IMR-90 (cell line): ENCODE measurements around the gene ZNF768. TPM values are rescaled to one million over a fixed set of nuclear protein-coding genes. Genes with fewer than 3 reads are reported as not detected.

Source experiments
- ATAC-seq: fragments of 200-7000 bp; cut with Tn5 transposase; 2 replicates; pipeline ENCODE4 v1.9.1; 2020; ENCODE audit warnings: low read depth, mild to moderate bottlenecking, moderate library complexity
- BruUV-seq: library from RNA; stranded (reverse); fragments of 400-500 nt; replicated peaks from 2 replicates; lab custom pipeline; 2021; lab: Mats Ljungman, UMichigan
- CTCF ChIA-PET: fragments of 300-600 bp; formaldehyde crosslinking; extraction: SDS; loops from one replicate; lab custom pipeline; 2021; ENCODE audit warnings: antibody characterized with exemption; lab: Yijun Ruan, JAX
- POLR2A ChIA-PET: fragments of 300-600 bp; sonication (Branson Sonifier 250); formaldehyde crosslinking; loops from one replicate; lab custom pipeline; 2022; ENCODE audit warnings: antibody characterized with exemption; ENCODE audit not compliant: unreplicated experiment; lab: Charles Lee
- DNase-seq: peaks from one replicate; pipeline ENCODE4 v3.0.0; 2013
- H2AFZ ChIP-seq: replicated peaks from 2 replicates; pipeline ENCODE3; 2013; ENCODE audit warnings: low read length, mild to moderate bottlenecking; ENCODE audit not compliant: poor library complexity
- H2AK5ac ChIP-seq: 2 replicates; pipeline ENCODE4 v1.6.1; 2013; ENCODE audit warnings: low read depth, low read length, inconsistent platforms
- H2AK9ac ChIP-seq: replicated peaks from 2 replicates; pipeline ENCODE3; 2013; ENCODE audit warnings: mild to moderate bottlenecking, low read depth, low read length, moderate library complexity; ENCODE audit not compliant: poor library complexity
- H2BK120ac ChIP-seq: 2 replicates; pipeline ENCODE4 v1.6.1; 2013; ENCODE audit warnings: low read depth, low read length, inconsistent platforms
- H2BK15ac ChIP-seq: 3 replicates; pipeline ENCODE4 v1.6.1; 2013; ENCODE audit warnings: low read depth, low read length, inconsistent platforms
- H2BK20ac ChIP-seq: 2 replicates; pipeline ENCODE4 v1.6.1; 2013; ENCODE audit warnings: low read depth, mild to moderate bottlenecking, inconsistent platforms, low read length, moderate library complexity
- H2BK5ac ChIP-seq: 2 replicates; pipeline ENCODE4 v1.6.1; 2013; ENCODE audit warnings: mild to moderate bottlenecking, low read depth, low read length, inconsistent platforms; ENCODE audit not compliant: poor library complexity, severe bottlenecking
- H3K14ac ChIP-seq: replicated peaks from 2 replicates; pipeline ENCODE4 v1.6.1; 2013; ENCODE audit warnings: low read depth, low read length, inconsistent platforms
- H3K18ac ChIP-seq: 2 replicates; pipeline ENCODE4 v1.6.1; 2013; ENCODE audit warnings: low read depth, low read length, control low read depth
- H3K23ac ChIP-seq: 2 replicates; pipeline ENCODE4 v1.6.1; 2013; ENCODE audit warnings: low read depth, low read length, inconsistent platforms
- H3K27ac ChIP-seq: 2 replicates; pipeline ENCODE4 v1.5.1; 2013; ENCODE audit warnings: mild to moderate bottlenecking, control low read depth, low read length; ENCODE audit not compliant: insufficient read depth
- H3K27me3 ChIP-seq: 2 replicates; pipeline ENCODE4 v1.6.1; 2013; ENCODE audit warnings: low read length; ENCODE audit not compliant: control insufficient read depth, insufficient read depth
- H3K36me3 ChIP-seq: 2 replicates; pipeline ENCODE4 v1.6.1; 2013; ENCODE audit warnings: low read length, mixed read lengths; ENCODE audit not compliant: control insufficient read depth, insufficient read depth
- H3K4ac ChIP-seq: 2 replicates; pipeline ENCODE4 v1.6.1; 2013; ENCODE audit warnings: low read depth, low read length, inconsistent platforms
- H3K4me1 ChIP-seq: 2 replicates; pipeline ENCODE4 v1.6.1; 2013; ENCODE audit warnings: low read length, mixed read lengths; ENCODE audit not compliant: control insufficient read depth, insufficient read depth
- H3K4me2 ChIP-seq: 2 replicates; pipeline ENCODE4 v1.6.1; 2013; ENCODE audit warnings: low read depth, mild to moderate bottlenecking, control low read depth, low read length, moderate library complexity
- H3K4me3 ChIP-seq: 2 replicates; pipeline ENCODE4 v1.5.1; 2013; ENCODE audit warnings: low read depth, mild to moderate bottlenecking, control low read depth, low read length, moderate library complexity; ENCODE audit not compliant: insufficient read depth
- H3K56ac ChIP-seq: 2 replicates; pipeline ENCODE4 v1.6.1; 2013; ENCODE audit warnings: low read length, inconsistent platforms; ENCODE audit not compliant: insufficient read depth; ENCODE audit errors: extremely low read depth
- H3K79me1 ChIP-seq, 2 experiments: 2 replicates each; pipeline ENCODE4 v1.6.1; 2013; ENCODE audit warnings: low read length in 2 of 2, inconsistent platforms in 1 of 2, low read depth in 1 of 2
- H3K9ac ChIP-seq: 2 replicates; pipeline ENCODE4 v1.6.1; 2013; ENCODE audit warnings: low read depth, low read length, control low read depth
- H3K9me1 ChIP-seq: 2 replicates; pipeline ENCODE4 v1.6.1; 2013; ENCODE audit warnings: low read length, inconsistent platforms; ENCODE audit not compliant: insufficient read depth
- H3K9me3 ChIP-seq: 2 replicates; pipeline ENCODE4 v1.6.1; 2013; ENCODE audit warnings: low read length; ENCODE audit not compliant: control insufficient read depth, insufficient read depth
- H4K20me1 ChIP-seq: 2 replicates; pipeline ENCODE4 v1.6.1; 2013; ENCODE audit warnings: low read length, inconsistent platforms; ENCODE audit not compliant: insufficient read depth
- H4K5ac ChIP-seq: 2 replicates; pipeline ENCODE4 v1.6.1; 2013; ENCODE audit warnings: mild to moderate bottlenecking, low read depth, low read length, control low read depth
- H4K8ac ChIP-seq, 2 experiments: 2 replicates each; pipeline ENCODE4 v1.6.1; 2013; ENCODE audit warnings: low read depth in 2 of 2, low read length in 2 of 2, control low read depth in 1 of 2, inconsistent platforms in 1 of 2
- H4K91ac ChIP-seq: 2 replicates; pipeline ENCODE4 v1.6.1; 2013; ENCODE audit warnings: low read depth, low read length, inconsistent platforms; ENCODE audit not compliant: insufficient read depth
- BHLHE40 ChIP-seq: fragments of 150-350 bp; IDR thresholded peaks from 2 replicates; pipeline ENCODE4 v1.6.1; 2016; ENCODE audit warnings: mild to moderate bottlenecking, low read depth, low read length
- CEBPB ChIP-seq: IDR thresholded peaks from 2 replicates; pipeline ENCODE4 v1.6.1; 2012; ENCODE audit warnings: low read depth, low read length, improper control_type of control experiment
- CHD1 ChIP-seq: IDR thresholded peaks from 2 replicates; pipeline ENCODE4 v1.6.1; 2012; ENCODE audit warnings: low read depth, low read length, improper control_type of control experiment
- MAFK ChIP-seq: IDR thresholded peaks from 2 replicates; pipeline ENCODE4 v1.6.1; 2012; ENCODE audit warnings: low read depth, low read length, improper control_type of control experiment
- MAZ ChIP-seq: IDR thresholded peaks from 2 replicates; pipeline ENCODE4 v1.6.1; 2012; ENCODE audit warnings: low read depth, mild to moderate bottlenecking, low read length, improper control_type of control experiment, moderate library complexity, borderline replicate concordance
- MXI1 ChIP-seq: IDR thresholded peaks from 2 replicates; pipeline ENCODE4 v1.6.1; 2012; ENCODE audit warnings: low read depth, mild to moderate bottlenecking, low read length, moderate library complexity, borderline replicate concordance
- NFE2L2 ChIP-seq: fragments of 150-350 bp; IDR thresholded peaks from 2 replicates; pipeline ENCODE4 v1.6.1; 2016; ENCODE audit warnings: low read depth, mild to moderate bottlenecking, low read length
- POLR2A ChIP-seq: IDR thresholded peaks from 2 replicates; pipeline ENCODE4 v1.6.1; 2012; ENCODE audit warnings: mild to moderate bottlenecking, low read depth, low read length
- RCOR1 ChIP-seq: IDR thresholded peaks from 2 replicates; pipeline ENCODE4 v1.6.1; 2012; ENCODE audit warnings: mild to moderate bottlenecking, low read length, improper control_type of control experiment; ENCODE audit not compliant: insufficient replicate concordance
- RFX5 ChIP-seq: IDR thresholded peaks from 2 replicates; pipeline ENCODE4 v1.8.0; 2012; ENCODE audit warnings: low read depth, mild to moderate bottlenecking, low read length, moderate library complexity
- WGBS, 2 experiments: methylation state at CpG; one replicate each; pipeline versions ENCODE4 v1.1.5 to v1.1.7; 2013; ENCODE audit warnings: missing lambda C conversion rate in 2 of 2; ENCODE audit not compliant: insufficient read length in 1 of 2; ENCODE audit errors: extremely low coverage in 2 of 2; 5-methylcytosine and 5-hydroxymethylcytosine counted together
- dilution Hi-C: fragments of 300-500 bp; cut with HindIII; formaldehyde crosslinking; loops from one replicate; pipeline ENCODE4 v1.14.3; 2018; ENCODE audit warnings: low sequenced_read_pairs; ENCODE audit not compliant: unreplicated experiment
- in situ Hi-C: fragments of 300-500 bp; cut with MboI; formaldehyde crosslinking; loops from 3 replicates; pipeline ENCODE4 v1.14.3; 2019; ENCODE audit warnings: low sequenced_read_pairs, inconsistent platforms, mixed read lengths
- intact Hi-C: fragments of 100-400 bp; cut with micrococcal nuclease; formaldehyde crosslinking; loops from 2 replicates; pipeline ENCODE4 v1.10.0; 2022
- polyA plus RNA-seq, 3 experiments: library from polyadenylated mRNA; depleted of rRNA; stranded (reverse); fragments of >200 nt; gene quantifications; 2 replicates each; pipeline ENCODE4 v1.2.3, GENCODE V29; 2012; ENCODE audit warnings: low replicate concordance in 1 of 3
- total RNA-seq: library from RNA; depleted of rRNA; stranded (reverse); fragments of >200 nt; gene quantifications from 2 replicates; pipeline ENCODE4 v1.2.3, GENCODE V29; 2012
- TF ChIP-seq, protein P1 (sequence below): fragments of 150-350 bp; IDR thresholded peaks from 2 replicates; pipeline ENCODE4 v1.6.1; 2016; ENCODE audit warnings: low read depth, mild to moderate bottlenecking, low read length, moderate library complexity, borderline replicate concordance
- TF ChIP-seq, protein P2 (sequence below): fragments of 150-350 bp; IDR thresholded peaks from 2 replicates; pipeline ENCODE4 v1.6.1; 2017; ENCODE audit warnings: mild to moderate bottlenecking, antibody characterized with exemption, low read length, low read depth
- TF ChIP-seq, protein P3 (sequence below): conservative IDR thresholded peaks from 2 replicates; pipeline ENCODE4 v1.5.1; 2012; ENCODE audit warnings: mild to moderate bottlenecking, low read depth, low read length, improper control_type of control experiment

The ZNF768 gene
- total and polyA plus RNA-seq, 2 of the 4 experiments (the other 2 are of a cell fraction): 9.3 to 22.1 TPM

DNA sequence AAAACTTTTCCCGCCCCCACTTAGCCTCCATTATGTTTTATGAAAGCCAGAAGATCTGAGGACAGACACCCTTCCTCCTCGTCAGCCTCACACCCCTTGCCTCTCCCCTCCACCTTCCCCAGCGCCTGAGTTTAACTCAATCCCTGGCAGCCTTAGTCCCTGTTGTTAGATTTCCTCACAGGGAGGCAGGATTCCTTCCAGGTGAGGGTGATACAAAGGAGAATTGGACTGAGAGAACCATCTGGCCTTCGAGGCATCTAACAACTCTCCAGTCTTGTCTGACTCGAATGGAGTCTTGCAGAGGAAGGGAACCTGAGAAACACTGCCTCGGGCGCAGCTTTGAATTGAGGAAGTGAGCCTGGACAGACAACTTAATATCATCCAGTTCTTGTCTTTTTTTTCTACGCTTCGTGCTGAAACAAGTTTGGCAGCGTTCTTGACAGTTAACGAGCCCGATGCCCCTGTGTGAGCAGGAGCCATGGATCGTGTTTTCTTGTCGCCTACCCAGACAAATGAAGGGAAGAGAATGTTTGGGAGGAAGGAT, 1.3 kb upstream of the ZNF768 start:
- dilution Hi-C loops (no loop called here), intact Hi-C loops (loop anchor here (1.0 to 2.0 kb wide), 4 partner anchors 44 to 131 kb away; partner anchors contain the start of genes FBRS, PRR14 and ZNF688), in situ Hi-C loops (no loop called here)
- H2BK120ac ChIP-seq: peak overlapping the region; percentile 13
- peak overlapping the region; percentile 74 to 96 for H4K8ac ChIP-seq
- POLR2A ChIA-PET: interaction anchor here (0.6 kb wide), 1 partner anchor 101 kb away, joined by 6 read pairs; no protein-coding TSS in a partner anchor
- H3K4ac ChIP-seq: peak overlapping the region; percentile 85
- peak overlapping the region; percentile 35 for H3K14ac ChIP-seq
- H2BK15ac ChIP-seq: no peak overlapping the region; the same call in 2 of the 3 replicates
- H3K56ac ChIP-seq: peak overlapping the region; percentile 36; the same call in 1 of the 2 replicates
- TF ChIP-seq RFX5 (no peak), MAZ (no peak), CHD1 (no peak), MXI1 (no peak), MAFK (no peak), CEBPB (no peak), RCOR1 (no peak), NFE2L2 (no peak), BHLHE40 (no peak), POLR2A (no peak)
- TF ChIP-seq, protein P1, sequence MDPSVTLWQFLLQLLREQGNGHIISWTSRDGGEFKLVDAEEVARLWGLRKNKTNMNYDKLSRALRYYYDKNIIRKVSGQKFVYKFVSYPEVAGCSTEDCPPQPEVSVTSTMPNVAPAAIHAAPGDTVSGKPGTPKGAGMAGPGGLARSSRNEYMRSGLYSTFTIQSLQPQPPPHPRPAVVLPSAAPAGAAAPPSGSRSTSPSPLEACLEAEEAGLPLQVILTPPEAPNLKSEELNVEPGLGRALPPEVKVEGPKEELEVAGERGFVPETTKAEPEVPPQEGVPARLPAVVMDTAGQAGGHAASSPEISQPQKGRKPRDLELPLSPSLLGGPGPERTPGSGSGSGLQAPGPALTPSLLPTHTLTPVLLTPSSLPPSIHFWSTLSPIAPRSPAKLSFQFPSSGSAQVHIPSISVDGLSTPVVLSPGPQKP: no peak
- TF ChIP-seq, protein P2, sequence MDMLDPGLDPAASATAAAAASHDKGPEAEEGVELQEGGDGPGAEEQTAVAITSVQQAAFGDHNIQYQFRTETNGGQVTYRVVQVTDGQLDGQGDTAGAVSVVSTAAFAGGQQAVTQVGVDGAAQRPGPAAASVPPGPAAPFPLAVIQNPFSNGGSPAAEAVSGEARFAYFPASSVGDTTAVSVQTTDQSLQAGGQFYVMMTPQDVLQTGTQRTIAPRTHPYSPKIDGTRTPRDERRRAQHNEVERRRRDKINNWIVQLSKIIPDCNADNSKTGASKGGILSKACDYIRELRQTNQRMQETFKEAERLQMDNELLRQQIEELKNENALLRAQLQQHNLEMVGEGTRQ: no peak
- TF ChIP-seq, protein P3, sequence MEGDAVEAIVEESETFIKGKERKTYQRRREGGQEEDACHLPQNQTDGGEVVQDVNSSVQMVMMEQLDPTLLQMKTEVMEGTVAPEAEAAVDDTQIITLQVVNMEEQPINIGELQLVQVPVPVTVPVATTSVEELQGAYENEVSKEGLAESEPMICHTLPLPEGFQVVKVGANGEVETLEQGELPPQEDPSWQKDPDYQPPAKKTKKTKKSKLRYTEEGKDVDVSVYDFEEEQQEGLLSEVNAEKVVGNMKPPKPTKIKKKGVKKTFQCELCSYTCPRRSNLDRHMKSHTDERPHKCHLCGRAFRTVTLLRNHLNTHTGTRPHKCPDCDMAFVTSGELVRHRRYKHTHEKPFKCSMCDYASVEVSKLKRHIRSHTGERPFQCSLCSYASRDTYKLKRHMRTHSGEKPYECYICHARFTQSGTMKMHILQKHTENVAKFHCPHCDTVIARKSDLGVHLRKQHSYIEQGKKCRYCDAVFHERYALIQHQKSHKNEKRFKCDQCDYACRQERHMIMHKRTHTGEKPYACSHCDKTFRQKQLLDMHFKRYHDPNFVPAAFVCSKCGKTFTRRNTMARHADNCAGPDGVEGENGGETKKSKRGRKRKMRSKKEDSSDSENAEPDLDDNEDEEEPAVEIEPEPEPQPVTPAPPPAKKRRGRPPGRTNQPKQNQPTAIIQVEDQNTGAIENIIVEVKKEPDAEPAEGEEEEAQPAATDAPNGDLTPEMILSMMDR: no peak
- peak overlapping the region; percentile 74 for H3K27ac ChIP-seq
- H4K5ac ChIP-seq: peak overlapping the region; percentile 74
- H2BK20ac ChIP-seq: no peak overlapping the region
- peak overlapping the region; percentile 67 for H3K9ac ChIP-seq
- peak overlapping the region; percentile 2 for H2AK9ac ChIP-seq
- H2BK5ac ChIP-seq: peak overlapping the region; percentile 74
- peak overlapping the region; percentile 91 for H3K4me2 ChIP-seq
- CTCF ChIA-PET: interaction anchor here (0.5 kb wide), 1 partner anchor 108 kb away, joined by 4 read pairs; no protein-coding TSS in a partner anchor
- no peaks in the 10 kb centered on the region; the same call in 1 of the 2 replicates for H4K20me1 ChIP-seq
- ATAC-seq: no peak
- H3K4me1 ChIP-seq: peaks cover 5% of the 10 kb centered on the region
- peak overlapping the region; percentile 55 for H3K23ac ChIP-seq
- peak overlapping the region; percentile 68 for H2AK5ac ChIP-seq
- H3K36me3 ChIP-seq: peaks cover 14% of the 10 kb centered on the region; the same call in 1 of the 2 replicates
- H3K4me3 ChIP-seq: peak overlapping the region; percentile 23; the same call in 1 of the 2 replicates
- no TSS peak for BruUV-seq
- H3K79me1 ChIP-seq: peaks cover 5 to 6% of the 10 kb centered on the region in 2 experiments; a peak in 3 of 4 replicates
- DNase-seq: no peak
- H3K9me3 ChIP-seq: no peaks in the 10 kb centered on the region
- peaks cover 5% of the 10 kb centered on the region for H3K9me1 ChIP-seq
- peak overlapping the region; percentile 25 for H3K18ac ChIP-seq
- 61% methylated on average over 3 of the region's 14 CpGs; no CpG with 5 or more reads in 1 of the 2 experiments for WGBS, 2 experiments
- H3K27me3 ChIP-seq: no peaks in the 10 kb centered on the region
- peak overlapping the region; percentile 100 for H2AFZ ChIP-seq
- peak overlapping the region; percentile 72 for H4K91ac ChIP-seq
